Esophagus squamous epithelium (tissue), 5 donors: ENCODE results near the gene TBC1D5. TPM values are rescaled to one million over a fixed set of nuclear protein-coding genes. Genes with fewer than 3 reads are reported as not detected.

Experiments
- DNase-seq: peaks from one replicate; lab custom pipeline; 2025; lab: John Stamatoyannopoulos, UW
- H3K27ac ChIP-seq, 4 donors: fragments of 200-600 bp; sonication (generic); one replicate each; pipeline ENCODE4 v1.5.1; 2016 to 2019; ENCODE audit warnings: mild to moderate bottlenecking in 1 of 4
- H3K27me3 ChIP-seq, 4 donors: fragments of 200-600 bp; sonication (generic); 1 replicate in 3 of 4; 2 replicates in 1 of 4; pipeline versions ENCODE4 v1.5.1 to v1.6.0; 2017 to 2021; ENCODE audit warnings: antibody characterized with exemption in 1 of 4
- H3K36me3 ChIP-seq, 3 donors: fragments of 200-600 bp; sonication (generic); one replicate each; pipeline ENCODE4 v1.5.1; 2016 to 2019
- H3K4me1 ChIP-seq, 3 donors: fragments of 200-600 bp; sonication (generic); one replicate each; pipeline ENCODE4 v1.5.1; 2017 to 2019
- H3K4me3 ChIP-seq, 4 donors: fragments of 200-600 bp; sonication (generic); 1 replicate in 3 of 4; 2 replicates in 1 of 4; pipeline ENCODE4 v1.5.1; 2016 to 2019; ENCODE audit warnings: mild to moderate bottlenecking in 2 of 4, moderate library complexity in 1 of 4
- H3K9me3 ChIP-seq, 3 donors: fragments of 200-600 bp; sonication (generic); one replicate each; pipeline ENCODE4 v1.5.1; 2016 to 2019
- CTCF ChIP-seq, 6 experiments: fragments of 450-650 bp in 4 of 6; fragments of 200-600 bp in 2 of 6; sonication (generic) in 2 of 6; IDR thresholded peaks; one replicate each; pipeline ENCODE4 v1.5.1; 2016 to 2019; ENCODE audit warnings: antibody characterized with exemption in 6 of 6, mild to moderate bottlenecking in 4 of 6, moderate library complexity in 4 of 6
- POLR2A ChIP-seq, 4 donors: fragments of 450-650 bp; IDR thresholded peaks; one replicate each; pipeline ENCODE4 v1.6.1; 2017; ENCODE audit warnings: antibody characterized with exemption in 4 of 4, mild to moderate bottlenecking in 4 of 4, moderate library complexity in 3 of 4
- WGBS, 2 donors: methylation state at CpG; one replicate each; pipeline ENCODE4 v1.1.5; 2018; 5-methylcytosine and 5-hydroxymethylcytosine counted together
- intact Hi-C: fragments of 100-400 bp; cut with DNase I; formaldehyde crosslinking; loops from one replicate; pipeline ENCODE4 v1.15.0; 2022
- total RNA-seq, 4 donors: library from RNA; depleted of rRNA; stranded (reverse); fragments of >200 nt; gene quantifications; one replicate each; pipeline ENCODE4 v1.1.0, GENCODE V29; 2016
- donor health status: DM: yes; HTN: yes; CAD: no.

TBC1D5 gene
- total RNA-seq, 4 donors from 2014 or later, result 32.8 to 56.1 (median 39.9) TPM

- Histone ChIP-seq H3K27me3 (no peaks in the 10 kb centered on the region), H3K9me3 (no peaks in the 10 kb centered on the region), H3K36me3 (no peaks in the 10 kb centered on the region), H3K27ac (no peak overlapping the region), H3K4me3 (no peak overlapping the region), H3K4me1 (peaks cover 0 to 24% (median 6%) of the 10 kb centered on the region in 3 donors)
- DNase-seq, result no peak
- 45 to 47% methylated on average over 3 of the region's 3 CpGs for WGBS, 2 donors
- intact Hi-C loops, result no loop called here
- TF ChIP-seq CTCF (IDR thresholded peaks at IDR 0.05), result no peak
- TF ChIP-seq POLR2A (IDR thresholded peaks at IDR 0.05), result no peak
These were observed 163.0 kb downstream of the TBC1D5 start for GRCh38 chr3:17579289-17580031.

GRCh38 chr3:17577796-17578520 is 164.5 kb downstream of the TBC1D5 start:
- intact Hi-C loops, result no loop called here
- WGBS, 2 donors, result 25 to 39% methylated on average over 4 of the region's 4 CpGs
- H3K27ac ChIP-seq, result no peak overlapping the region
- H3K4me1 ChIP-seq, result peaks cover 0 to 24% (median 6%) of the 10 kb centered on the region in 3 donors
- no peaks in the 10 kb centered on the region for H3K36me3 ChIP-seq
- TF ChIP-seq CTCF (IDR thresholded peaks at IDR 0.05) (no peak), POLR2A (IDR thresholded peaks at IDR 0.05) (no peak)
- no peaks in the 10 kb centered on the region for H3K27me3 ChIP-seq
- no peak overlapping the region for H3K4me3 ChIP-seq
- H3K9me3 ChIP-seq, result no peaks in the 10 kb centered on the region
- no peak for DNase-seq

- Histone ChIP-seq H3K4me1 (peaks cover 0 to 10% (median 6%) of the 10 kb centered on the region in 3 donors), H3K36me3 (no peaks in the 10 kb centered on the region), H3K27me3 (no peaks in the 10 kb centered on the region), H3K4me3 (no peak overlapping the region), H3K9me3 (no peaks in the 10 kb centered on the region), H3K27ac (no peak overlapping the region)
- intact Hi-C loops, result no loop called here
- no peak for DNase-seq
- WGBS, 2 donors, result 75 to 89% methylated on average over 1 of the region's 1 CpG
- no peak for TF ChIP-seq CTCF (IDR thresholded peaks at IDR 0.05)
- no peak for TF ChIP-seq POLR2A (IDR thresholded peaks at IDR 0.05)
These were observed 169.0 kb downstream of the TBC1D5 start for GRCh38 chr3:17573396-17573795.

- Histone ChIP-seq H3K27ac (no peak overlapping the region), H3K4me1 (no peaks in the 10 kb centered on the region), H3K36me3 (no peaks in the 10 kb centered on the region), H3K27me3 (no peaks in the 10 kb centered on the region), H3K9me3 (no peaks in the 10 kb centered on the region), H3K4me3 (no peak overlapping the region)
- intact Hi-C loops, result no loop called here
- TF ChIP-seq POLR2A (IDR thresholded peaks at IDR 0.05) (no peak), CTCF (IDR thresholded peaks at IDR 0.05) (no peak)
- 86 to 92% methylated on average over 1 of the region's 1 CpG for WGBS, 2 donors
- DNase-seq, result no peak
These were observed 170.7 kb downstream of the TBC1D5 start for GRCh38 chr3:17571686-17572085.

- H3K9me3 ChIP-seq, result no peaks in the 10 kb centered on the region
- intact Hi-C loops, result no loop called here
- no peak for DNase-seq
- no peak overlapping the region for H3K27ac ChIP-seq
- no peaks in the 10 kb centered on the region for H3K4me1 ChIP-seq
- TF ChIP-seq CTCF (IDR thresholded peaks at IDR 0.05) (no peak), POLR2A (IDR thresholded peaks at IDR 0.05) (no peak)
- H3K27me3 ChIP-seq, result no peaks in the 10 kb centered on the region
- H3K36me3 ChIP-seq, result no peaks in the 10 kb centered on the region
- 48 to 74% methylated on average over 3 of the region's 3 CpGs for WGBS, 2 donors
- H3K4me3 ChIP-seq, result no peak overlapping the region
These were observed 179.6 kb downstream of the TBC1D5 start for GRCh38 chr3:17562845-17563244.
